ENCODE results near the gene CEP112. TPM values are rescaled to one million over a fixed set of nuclear protein-coding genes. Genes with fewer than 3 reads are reported as not detected.

The CEP112 gene
- total and polyA plus RNA-seq, 4 donors: 1.1 to 4.9 (median 1.4) TPM

DNA sequence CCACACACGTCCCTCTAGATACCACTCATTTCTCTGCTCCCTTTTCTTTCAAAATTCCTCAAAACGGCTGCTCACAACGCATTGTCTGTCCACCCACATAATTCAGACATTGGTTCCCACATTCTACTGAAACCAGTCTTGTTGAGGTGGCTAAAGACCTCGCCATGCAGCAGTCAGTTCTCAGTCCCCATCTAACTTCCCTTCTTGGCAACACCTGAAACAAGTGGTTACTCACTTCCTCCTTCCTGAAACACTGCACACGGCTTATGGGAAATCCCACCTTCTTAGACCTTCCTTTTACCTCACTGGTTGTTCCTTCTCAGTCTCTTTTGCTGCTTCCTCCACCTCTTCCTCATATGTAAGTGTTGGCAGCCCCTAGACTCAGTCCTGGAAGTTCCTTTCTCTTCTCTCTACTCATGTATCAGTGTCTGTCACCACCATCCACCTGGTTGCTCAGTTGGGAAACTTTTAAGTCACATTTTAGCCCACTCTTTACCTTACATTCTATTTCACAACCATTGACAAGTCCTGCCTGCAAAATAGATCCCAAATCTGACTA lies 277.1 kb downstream of the CEP112 start:
- DNase-seq (ENCODE audit: low spot score): no peak
- Histone ChIP-seq H3K27ac (ENCODE audit: low read depth in 1 of 2, low read length in 2 of 2) (no peak overlapping the region), H3K4me3 (ENCODE audit: low read depth in 1 of 3, low read length in 3 of 3) (no peak overlapping the region), H3K27me3 (ENCODE audit: control insufficient read depth in 4 of 4, insufficient read depth in 4 of 4, low read length in 3 of 4) (no peaks in the 10 kb centered on the region), H3K4me1 (ENCODE audit: control insufficient read depth in 4 of 4, insufficient read depth in 4 of 4, low read length in 3 of 4) (no peaks in the 10 kb centered on the region), H3K9ac (ENCODE audit: low read depth in 1 of 2, low read length in 2 of 2) (no peak overlapping the region), H3K9me3 (ENCODE audit: control insufficient read depth in 4 of 4, low read length in 3 of 4) (peaks cover 0 to 2% (median 2%) of the 10 kb centered on the region in 4 donors), H3K36me3 (ENCODE audit: control insufficient read depth in 4 of 4, insufficient read depth in 3 of 4, low read depth in 1 of 4, low read length in 3 of 4) (no peaks in the 10 kb centered on the region)
- WGBS: 84% methylated on average over 5 of the region's 5 CpGs
- no peak for TF ChIP-seq ZBTB33 (IDR thresholded peaks at IDR 0.05)

DNA sequence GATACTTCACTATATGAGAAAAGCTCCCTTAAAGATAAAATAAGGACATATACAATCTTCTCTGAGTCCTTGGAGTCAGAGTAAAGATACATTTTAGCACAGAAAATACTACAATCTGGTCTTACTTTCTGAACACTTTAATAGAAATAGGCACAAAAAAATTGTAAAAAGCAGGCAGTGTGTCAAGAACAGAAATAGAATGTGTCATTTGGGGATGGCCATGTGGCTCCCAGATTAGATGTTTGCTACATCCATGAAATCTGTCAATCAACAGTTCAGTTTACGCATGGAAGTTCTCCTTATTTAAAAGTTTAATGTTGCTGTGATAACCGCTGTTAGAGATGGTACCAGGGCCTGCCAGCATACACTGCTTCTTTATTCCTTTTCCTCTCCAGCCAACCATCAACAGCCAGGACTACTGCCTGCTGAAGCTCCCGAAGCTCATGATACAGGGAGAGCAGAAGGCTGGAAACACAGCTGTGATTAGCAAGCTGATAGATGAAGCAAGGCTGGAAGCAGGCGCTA lies 278.5 kb downstream of the CEP112 start:
- 90% methylated on average over 4 of the region's 4 CpGs for WGBS
- TF ChIP-seq FOXA2 (IDR thresholded peaks at IDR 0.05): no peak
- no peak for TF ChIP-seq RXRA (IDR thresholded peaks at IDR 0.05)
- TF ChIP-seq SP1 (IDR thresholded peaks at IDR 0.05): no peak
- TF ChIP-seq, protein P1, sequence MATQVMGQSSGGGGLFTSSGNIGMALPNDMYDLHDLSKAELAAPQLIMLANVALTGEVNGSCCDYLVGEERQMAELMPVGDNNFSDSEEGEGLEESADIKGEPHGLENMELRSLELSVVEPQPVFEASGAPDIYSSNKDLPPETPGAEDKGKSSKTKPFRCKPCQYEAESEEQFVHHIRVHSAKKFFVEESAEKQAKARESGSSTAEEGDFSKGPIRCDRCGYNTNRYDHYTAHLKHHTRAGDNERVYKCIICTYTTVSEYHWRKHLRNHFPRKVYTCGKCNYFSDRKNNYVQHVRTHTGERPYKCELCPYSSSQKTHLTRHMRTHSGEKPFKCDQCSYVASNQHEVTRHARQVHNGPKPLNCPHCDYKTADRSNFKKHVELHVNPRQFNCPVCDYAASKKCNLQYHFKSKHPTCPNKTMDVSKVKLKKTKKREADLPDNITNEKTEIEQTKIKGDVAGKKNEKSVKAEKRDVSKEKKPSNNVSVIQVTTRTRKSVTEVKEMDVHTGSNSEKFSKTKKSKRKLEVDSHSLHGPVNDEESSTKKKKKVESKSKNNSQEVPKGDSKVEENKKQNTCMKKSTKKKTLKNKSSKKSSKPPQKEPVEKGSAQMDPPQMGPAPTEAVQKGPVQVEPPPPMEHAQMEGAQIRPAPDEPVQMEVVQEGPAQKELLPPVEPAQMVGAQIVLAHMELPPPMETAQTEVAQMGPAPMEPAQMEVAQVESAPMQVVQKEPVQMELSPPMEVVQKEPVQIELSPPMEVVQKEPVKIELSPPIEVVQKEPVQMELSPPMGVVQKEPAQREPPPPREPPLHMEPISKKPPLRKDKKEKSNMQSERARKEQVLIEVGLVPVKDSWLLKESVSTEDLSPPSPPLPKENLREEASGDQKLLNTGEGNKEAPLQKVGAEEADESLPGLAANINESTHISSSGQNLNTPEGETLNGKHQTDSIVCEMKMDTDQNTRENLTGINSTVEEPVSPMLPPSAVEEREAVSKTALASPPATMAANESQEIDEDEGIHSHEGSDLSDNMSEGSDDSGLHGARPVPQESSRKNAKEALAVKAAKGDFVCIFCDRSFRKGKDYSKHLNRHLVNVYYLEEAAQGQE (IDR thresholded peaks at IDR 0.05): no peak
- no peak for TF ChIP-seq FOXA1 (IDR thresholded peaks at IDR 0.05)
- TF ChIP-seq NR2F2 (IDR thresholded peaks at IDR 0.05): no peak
- TF ChIP-seq RAD21 (IDR thresholded peaks at IDR 0.05): no peak
- TF ChIP-seq GABPA (IDR thresholded peaks at IDR 0.05 in 1 of 2, conservative IDR thresholded peaks at IDR 0.05 in 1 of 2): no peak
- DNase-seq (ENCODE audit: low spot score): no peak
- no peaks in the 10 kb centered on the region for H3K36me3 ChIP-seq (ENCODE audit: control insufficient read depth in 4 of 4, insufficient read depth in 3 of 4, low read depth in 1 of 4, low read length in 3 of 4)
- no peak overlapping the region for H3K4me3 ChIP-seq (ENCODE audit: low read depth in 1 of 3, low read length in 3 of 3)
- no peak overlapping the region for H3K27ac ChIP-seq (ENCODE audit: low read depth in 1 of 2, low read length in 2 of 2)
- H3K27me3 ChIP-seq (ENCODE audit: control insufficient read depth in 4 of 4, insufficient read depth in 4 of 4, low read length in 3 of 4): no peaks in the 10 kb centered on the region
- H3K9ac ChIP-seq (ENCODE audit: low read depth in 1 of 2, low read length in 2 of 2): no peak overlapping the region
- no peaks in the 10 kb centered on the region for H3K4me1 ChIP-seq (ENCODE audit: control insufficient read depth in 4 of 4, insufficient read depth in 4 of 4, low read length in 3 of 4)
- peaks cover 0 to 2% (median 2%) of the 10 kb centered on the region in 4 donors for H3K9me3 ChIP-seq (ENCODE audit: control insufficient read depth in 4 of 4, low read length in 3 of 4)

DNA sequence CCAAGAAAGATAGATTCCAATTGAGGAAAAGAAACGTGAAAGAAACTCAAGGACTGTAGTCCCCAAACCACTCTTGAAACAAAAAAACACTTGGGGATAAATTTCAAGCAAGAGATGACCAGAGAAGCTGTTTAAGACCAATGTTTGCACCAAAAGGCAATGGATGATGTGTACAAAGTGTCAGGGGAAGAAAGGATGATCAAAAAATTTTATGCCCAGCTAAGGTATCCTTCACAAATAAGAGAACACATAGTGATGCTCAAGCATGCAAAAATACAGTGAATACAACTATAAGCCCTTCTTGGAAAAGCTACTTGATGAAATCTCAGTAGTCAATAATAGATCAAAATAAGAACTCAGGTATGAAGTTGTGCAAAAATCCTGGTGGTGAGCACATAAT lies 281.1 kb downstream of the CEP112 start:
- TF ChIP-seq, protein P1 (IDR thresholded peaks at IDR 0.05): no peak
- no peak for TF ChIP-seq EGR1 (IDR thresholded peaks at IDR 0.05; ENCODE audit: low read depth in 2 of 2)
- TF ChIP-seq HNF4A (conservative IDR thresholded peaks at IDR 0.05): no peak
- no peak for TF ChIP-seq HNF4G (IDR thresholded peaks at IDR 0.05)
- no peak for TF ChIP-seq NR2F2 (IDR thresholded peaks at IDR 0.05)
- H3K9me3 ChIP-seq (ENCODE audit: control insufficient read depth in 4 of 4, low read length in 3 of 4): peaks cover 0 to 2% (median 2%) of the 10 kb centered on the region in 4 donors
- no peak for DNase-seq (ENCODE audit: low spot score)
- WGBS: 87% methylated on average over 1 of the region's 1 CpG
- H3K4me1 ChIP-seq (ENCODE audit: control insufficient read depth in 4 of 4, insufficient read depth in 4 of 4, low read length in 3 of 4): no peaks in the 10 kb centered on the region
- H3K27ac ChIP-seq (ENCODE audit: low read depth in 1 of 2, low read length in 2 of 2): no peak overlapping the region
- H3K4me3 ChIP-seq (ENCODE audit: low read depth in 1 of 3, low read length in 3 of 3): no peak overlapping the region
- no peak overlapping the region for H3K9ac ChIP-seq (ENCODE audit: low read depth in 1 of 2, low read length in 2 of 2)
- H3K36me3 ChIP-seq (ENCODE audit: control insufficient read depth in 4 of 4, insufficient read depth in 3 of 4, low read depth in 1 of 4, low read length in 3 of 4): no peaks in the 10 kb centered on the region
- no peaks in the 10 kb centered on the region for H3K27me3 ChIP-seq (ENCODE audit: control insufficient read depth in 4 of 4, insufficient read depth in 4 of 4, low read length in 3 of 4)

All from liver (tissue), 9 donors.